Stomach (tissue), 4 donors: ENCODE results near the gene SCN2A.

ENCODE experiments used
- CTCF ChIP-seq, 7 experiments: fragments of 450-650 bp in 4 of 7; fragments of 200-600 bp in 3 of 7; sonication (generic) in 3 of 7; IDR thresholded peaks; one replicate each; pipeline ENCODE4 v1.5.1; 2016 to 2019; ENCODE audit warnings: antibody characterized with exemption in 7 of 7, control low read depth in 2 of 7, mild to moderate bottlenecking in 1 of 7
- POLR2A ChIP-seq, 4 donors: fragments of 450-650 bp; IDR thresholded peaks; one replicate each; pipeline ENCODE4 v1.6.1; 2016; ENCODE audit warnings: antibody characterized with exemption in 4 of 4, control low read depth in 2 of 4, mild to moderate bottlenecking in 1 of 4, moderate library complexity in 1 of 4
- POLR2AphosphoS5 ChIP-seq, 3 donors: sonication (generic); formaldehyde crosslinking; IDR thresholded peaks; one replicate each; pipeline ENCODE4 v1.6.1; 2016; ENCODE audit warnings: antibody characterized with exemption in 3 of 3

DNA sequence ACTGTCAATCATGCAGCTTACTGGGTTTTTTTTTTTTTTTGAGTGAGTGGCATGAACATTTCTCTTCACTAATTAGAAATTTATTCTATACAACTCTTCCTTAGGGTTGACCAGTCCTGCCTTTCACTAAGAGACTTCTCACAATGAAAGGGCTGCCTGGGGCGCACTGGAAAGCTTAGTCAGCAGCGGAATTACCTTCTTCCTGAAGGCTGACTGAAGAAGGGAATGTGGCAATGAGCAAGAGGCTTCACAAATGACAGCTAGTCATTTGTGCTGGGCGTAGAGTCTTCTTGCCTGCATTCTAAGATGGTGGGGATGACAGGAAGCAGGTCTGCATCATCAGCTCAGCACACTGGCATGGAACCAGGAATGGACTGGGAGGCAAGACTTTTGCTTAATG lies 19.7 kb upstream of the SCN2A start:
- TF ChIP-seq CTCF (IDR thresholded peaks at IDR 0.05) (no peak), POLR2AphosphoS5 (IDR thresholded peaks at IDR 0.05) (no peak), POLR2A (IDR thresholded peaks at IDR 0.05) (no peak)
